Myocyte (in vitro differentiated cells): ENCODE results near the gene ANGPTL2. TPM values are rescaled to one million over a fixed set of nuclear protein-coding genes. Genes with fewer than 3 reads are reported as not detected.
A peak's percentile ranks its signal among the peaks of the same experiment; 100 is the strongest.

Experiments used
- DNase-seq: peaks from one replicate; pipeline ENCODE4 v3.0.0-alpha.2; 2012; ENCODE audit warnings: low read depth
- total RNA-seq: library from RNA; depleted of rRNA; stranded (reverse); fragments of >200 nt; gene quantifications from 2 replicates; pipeline ENCODE4 v1.2.3, GENCODE V29; 2014

ANGPTL2 gene
- total RNA-seq, 1 donor from 2014 or later: 80.6 TPM

GRCh38 chr9:127053960-127054359 lies 68.5 kb downstream of the ANGPTL2 start:
- DNase-seq: no peak

GRCh38 chr9:127053057-127053821 lies 69.2 kb downstream of the ANGPTL2 start:
- DNase-seq: no peak

GRCh38 chr9:127051881-127052595 lies 70.4 kb downstream of the ANGPTL2 start:
- DNase-seq: no peak

GRCh38 chr9:127050591-127051001 lies 71.8 kb downstream of the ANGPTL2 start:
- peak; percentile 13 for DNase-seq

- DNase-seq: no peak
Measured at GRCh38 chr9:127050152-127050551, 72.3 kb downstream of the ANGPTL2 start.

- no peak for DNase-seq
Measured at GRCh38 chr9:127049581-127049980, 72.9 kb downstream of the ANGPTL2 start.

GRCh38 chr9:127049044-127049443 lies 73.4 kb downstream of the ANGPTL2 start:
- DNase-seq: peak; percentile 38

GRCh38 chr9:127047971-127048370 lies 74.5 kb downstream of the ANGPTL2 start:
- DNase-seq: no peak

GRCh38 chr9:127045148-127045547 lies 77.3 kb downstream of the ANGPTL2 start:
- DNase-seq: no peak

GRCh38 chr9:127039492-127039891 lies 82.9 kb downstream of the ANGPTL2 start:
- no peak for DNase-seq

GRCh38 chr9:127038531-127038930 lies 83.9 kb downstream of the ANGPTL2 start:
- no peak for DNase-seq

Other genes starting within 250 kb of the ANGPTL2 start
- gene RALGPS1, start 207.9 kb downstream of the ANGPTL2 start, total RNA-seq: 3.6 and 7.5 TPM in 2 replicates
- 2.6 and 4.1 TPM in 2 replicates for gene GARNL3, start 142.1 kb upstream of the ANGPTL2 start, total RNA-seq